Progenitor cell of endocrine pancreas (in vitro differentiated cells): ENCODE data around the gene AURKA. TPM values are rescaled to one million over a fixed set of nuclear protein-coding genes. Genes with fewer than 3 reads are reported as not detected.
A peak's percentile ranks its signal among the peaks of the same experiment; 100 is the strongest.

Source experiments
- DNase-seq: peaks from one replicate; pipeline ENCODE4 v3.0.0; 2021; ENCODE audit warnings: low spot score; ENCODE audit not compliant: unreplicated experiment
- H3K27ac Mint-ChIP-seq: 2 replicates; pipeline ENCODE4 v1.8.0; 2021; ENCODE audit warnings: mild to moderate bottlenecking, moderate library complexity, mixed read lengths
- H3K27me3 Mint-ChIP-seq: 2 replicates; pipeline ENCODE4 v1.8.0; 2021; ENCODE audit warnings: mixed read lengths
- H3K36me3 Mint-ChIP-seq: 2 replicates; pipeline ENCODE4 v1.8.0; 2022; ENCODE audit warnings: mixed read lengths; ENCODE audit not compliant: insufficient read depth
- H3K4me1 Mint-ChIP-seq: 2 replicates; pipeline ENCODE4 v1.8.0; 2021; ENCODE audit warnings: low read depth, mixed read lengths
- H3K4me3 Mint-ChIP-seq: 2 replicates; pipeline ENCODE4 v1.8.0; 2021; ENCODE audit warnings: low read depth, mild to moderate bottlenecking, moderate library complexity, mixed read lengths
- H3K9me3 Mint-ChIP-seq: 2 replicates; pipeline ENCODE4 v1.8.0; 2021; ENCODE audit warnings: low read depth, mixed read lengths
- CTCF ChIP-seq: fragments of 200-600 bp; sonication (generic); IDR thresholded peaks from one replicate; pipeline ENCODE4 v1.5.0; 2021; ENCODE audit warnings: antibody characterized with exemption, mild to moderate bottlenecking; ENCODE audit not compliant: unreplicated experiment
- total RNA-seq: library from RNA; stranded (reverse); gene quantifications from 2 replicates; pipeline ENCODE4 v1.2.1, GENCODE V29; 2021

AURKA gene
- total RNA-seq, 1 donor from 2014 or later = 26.1 TPM

- Mint-ChIP-seq H3K27ac (peak overlapping the region; percentile 95), H3K9me3 (no peaks in the 10 kb centered on the region)
- DNase-seq = no peak
Observed at GRCh38 chr20:56360133-56360907, 31.7 kb downstream of the AURKA start.

GRCh38 chr20:56359212-56360132 lies 32.5 kb downstream of the AURKA start:
- peaks cover 12% of the 10 kb centered on the region for H3K4me1 Mint-ChIP-seq
- H3K36me3 Mint-ChIP-seq = peaks cover 2% of the 10 kb centered on the region
- peaks cover 2% of the 10 kb centered on the region for H3K27me3 Mint-ChIP-seq
- DNase-seq = peak; percentile 12
- peak overlapping the region; percentile 95 for H3K27ac Mint-ChIP-seq
- no peaks in the 10 kb centered on the region for H3K9me3 Mint-ChIP-seq
- peak overlapping the region; percentile 90 for H3K4me3 Mint-ChIP-seq
- TF ChIP-seq CTCF = no peak

More at GRCh38 chr20:56360133-56360907, 31.7 kb downstream of the AURKA start:
- peaks cover 12% of the 10 kb centered on the region for H3K4me1 Mint-ChIP-seq
- peak overlapping the region; percentile 90 for H3K4me3 Mint-ChIP-seq
- peaks cover 2% of the 10 kb centered on the region for H3K27me3 Mint-ChIP-seq
- TF ChIP-seq CTCF = no peak
- peaks cover 3% of the 10 kb centered on the region for H3K36me3 Mint-ChIP-seq

- peaks cover 12% of the 10 kb centered on the region for H3K4me1 Mint-ChIP-seq
- DNase-seq = peak; percentile 77
- H3K36me3 Mint-ChIP-seq = no peaks in the 10 kb centered on the region
- H3K27me3 Mint-ChIP-seq = peaks cover 2% of the 10 kb centered on the region
- no peak for TF ChIP-seq CTCF
- H3K4me3 Mint-ChIP-seq = peak within 1 kb of the TSS; percentile 90
- H3K9me3 Mint-ChIP-seq = no peaks in the 10 kb centered on the region
- peak within 1 kb of the TSS; percentile 95 for H3K27ac Mint-ChIP-seq
Observed at GRCh38 chr20:56358600-56359211, 33.3 kb downstream of the AURKA start, which contains the start of gene FAM210B. TSS of gene FAM210B (plus strand) at chr20:56358974. CDS start at chr20:56359006, 32 bp downstream.

GRCh38 chr20:56358070-56358469 lies 33.9 kb downstream of the AURKA start:
- TF ChIP-seq CTCF = no peak
- no peak for DNase-seq
- Mint-ChIP-seq H3K27me3 (peaks cover 2% of the 10 kb centered on the region), H3K4me1 (peaks cover 12% of the 10 kb centered on the region), H3K27ac (no peak overlapping the region), H3K9me3 (no peaks in the 10 kb centered on the region), H3K4me3 (peak overlapping the region; percentile 70), H3K36me3 (no peaks in the 10 kb centered on the region)

- DNase-seq = no peak
- Mint-ChIP-seq H3K27ac (no peak overlapping the region), H3K9me3 (no peaks in the 10 kb centered on the region), H3K4me1 (peaks cover 6% of the 10 kb centered on the region), H3K4me3 (no peak overlapping the region), H3K36me3 (no peaks in the 10 kb centered on the region), H3K27me3 (peaks cover 8% of the 10 kb centered on the region)
- no peak for TF ChIP-seq CTCF
Observed at GRCh38 chr20:56353356-56353755, 38.7 kb downstream of the AURKA start.
